ENCODE measurements around the gene PRRT1. TPM values are rescaled to one million over a fixed set of nuclear protein-coding genes. Genes with fewer than 3 reads are reported as not detected.
"Not testable (repeated sequence)": the region's sequence is repeated elsewhere in the genome, so short reads cannot be mapped to it uniquely, and the experiment has no call there.

PRRT1 gene
- polyA plus RNA-seq, 1 experiment: 0.27 TPM

GRCh38 chr6:32194388-32194787 lies 42.6 kb upstream of the PRRT1 start:
- ChIA-PET CTCF (interaction anchor here (1.2 to 2.0 kb wide), 4 partner anchors 15 to 75 kb away, joined by 3 to 13 read pairs (median 8); partner anchors contain the start of genes ATF6B and PRRT1), POLR2A (interaction anchor here (1.8 kb wide), 1 partner anchor 777 kb away, joined by 30 read pairs; no protein-coding TSS in a partner anchor)
- H3K27me3 ChIP-seq (ENCODE audit: control insufficient read depth, insufficient read depth, low read length): no peaks in the 10 kb centered on the region
- H3K9me3 ChIP-seq (ENCODE audit: control insufficient read depth, insufficient read depth, low read length): peaks cover 1% of the 10 kb centered on the region; the same call in 1 of the 2 replicates
- no peak overlapping the region for H3K4me3 ChIP-seq (ENCODE audit: low read depth, low read length)
- DNase-seq (ENCODE audit: low read depth, low spot score): no peak
- TF ChIP-seq CTCF (IDR thresholded peaks at IDR 0.05; ENCODE audit: low read depth, low read length): no peak
- no peak overlapping the region for H3K27ac ChIP-seq (ENCODE audit: low read depth, low read length)

GRCh38 chr6:32193096-32193495 lies 41.4 kb upstream of the PRRT1 start:
- DNase-seq (ENCODE audit: low read depth, low spot score); H3K4me3 ChIP-seq (ENCODE audit: low read depth, low read length); H3K27me3 ChIP-seq (ENCODE audit: control insufficient read depth, insufficient read depth, low read length); H3K9me3 ChIP-seq (ENCODE audit: control insufficient read depth, insufficient read depth, low read length); CTCF ChIA-PET; H3K27ac ChIP-seq (ENCODE audit: low read depth, low read length): not testable (repeated sequence)
- POLR2A ChIA-PET: interaction anchor here (1.0 kb wide), 1 partner anchor 17 kb away, joined by 3 read pairs; the partner anchor contains the start of gene AGPAT1

- ChIA-PET CTCF (no interaction called here), POLR2A (interaction anchor here (1.0 kb wide), 1 partner anchor 16 kb away, joined by 3 read pairs; the partner anchor contains the start of gene AGPAT1)
- Histone ChIP-seq H3K9me3 (ENCODE audit: control insufficient read depth, insufficient read depth, low read length) (peaks cover 4% of the 10 kb centered on the region; the same call in 1 of the 2 replicates), H3K27ac (ENCODE audit: low read depth, low read length) (peak within 1 kb of the TSS; percentile 39), H3K4me3 (ENCODE audit: low read depth, low read length) (0 out of 2 replicates have a peak within 1 kb of the TSS, but pooled peaks have one; percentile 10), H3K27me3 (ENCODE audit: control insufficient read depth, insufficient read depth, low read length) (no peaks in the 10 kb centered on the region)
- no peak for TF ChIP-seq CTCF (IDR thresholded peaks at IDR 0.05; ENCODE audit: low read depth, low read length)
- no peak for DNase-seq (ENCODE audit: low read depth, low spot score)
These were observed 40.9 kb upstream of the PRRT1 start, which contains the start of gene GPSM3 for GRCh38 chr6:32192608-32193039. Gene GPSM3, minus strand, starts transcription at chr6:32192643. Its CDS starts 130 bp downstream, at chr6:32192513.

GRCh38 chr6:32191696-32192607 lies 40.2 kb upstream of the PRRT1 start:
- Histone ChIP-seq H3K27ac (ENCODE audit: low read depth, low read length) (no peak overlapping the region), H3K9me3 (ENCODE audit: control insufficient read depth, insufficient read depth, low read length) (peaks cover 4% of the 10 kb centered on the region; the same call in 1 of the 2 replicates), H3K4me3 (ENCODE audit: low read depth, low read length) (0 out of 2 replicates have a peak overlapping the region, but pooled peaks have one; percentile 10), H3K27me3 (ENCODE audit: control insufficient read depth, insufficient read depth, low read length) (no peaks in the 10 kb centered on the region)
- ChIA-PET CTCF (interaction anchor here (1.6 kb wide), 1 partner anchor 14 kb away, joined by 4 read pairs; no protein-coding TSS in a partner anchor), POLR2A (no interaction called here)
- DNase-seq (ENCODE audit: low read depth, low spot score): no peak
- TF ChIP-seq CTCF (IDR thresholded peaks at IDR 0.05; ENCODE audit: low read depth, low read length): no peak

- POLR2A ChIA-PET: no interaction called here
- TF ChIP-seq CTCF (IDR thresholded peaks at IDR 0.05; ENCODE audit: low read depth, low read length): no peak
- peak overlapping the region; percentile 82 for H3K4me3 ChIP-seq (ENCODE audit: low read depth, low read length)
- H3K27ac ChIP-seq (ENCODE audit: low read depth, low read length): peak overlapping the region; percentile 47
- no peak for DNase-seq (ENCODE audit: low read depth, low spot score)
- no peaks in the 10 kb centered on the region for H3K27me3 ChIP-seq (ENCODE audit: control insufficient read depth, insufficient read depth, low read length)
- peaks cover 4% of the 10 kb centered on the region; the same call in 1 of the 2 replicates for H3K9me3 ChIP-seq (ENCODE audit: control insufficient read depth, insufficient read depth, low read length)
- CTCF ChIA-PET: interaction anchor here (1.3 to 1.6 kb wide), 2 partner anchors 14 to 72 kb away, joined by 3 to 4 read pairs; no protein-coding TSS in a partner anchor
These were observed 39.4 kb upstream of the PRRT1 start for GRCh38 chr6:32190911-32191677.

Measured in AG04450 (cell line).